Measurements from ENCODE around the gene CCL26. TPM values are rescaled to one million over a fixed set of nuclear protein-coding genes. Genes with fewer than 3 reads are reported as not detected.
A peak's percentile ranks its signal among the peaks of the same experiment; 100 is the strongest.

CCL26 gene
- total RNA-seq, 1 experiment from 2014 or later, result 0.84 TPM

GRCh38 chr7:75737856-75738603 lies 34.0 kb downstream of the CCL26 start:
- Histone ChIP-seq H3K36me3 (ENCODE audit: insufficient read depth, low read length, poor library complexity, severe bottlenecking) (no peaks in the 10 kb centered on the region), H3K27ac (ENCODE audit: low read depth, low read length, poor library complexity, severe bottlenecking) (peak overlapping the region; percentile 58), H3K4me3 (ENCODE audit: low read depth, low read length, poor library complexity, severe bottlenecking) (peak overlapping the region; percentile 78), H3K27me3 (replicated peaks; ENCODE audit: insufficient read depth, low read depth, low read length, poor library complexity) (no peaks in the 10 kb centered on the region), H3K4me1 (ENCODE audit: insufficient read depth, low read length, poor library complexity, severe bottlenecking) (peaks cover 19% of the 10 kb centered on the region), H3K9me3 (ENCODE audit: low read depth, low read length, poor library complexity, severe bottlenecking) (no peaks in the 10 kb centered on the region)
- POLR2A ChIA-PET (ENCODE audit: low non-redundant PET), result no interaction called here
- TF ChIP-seq, protein P1, sequence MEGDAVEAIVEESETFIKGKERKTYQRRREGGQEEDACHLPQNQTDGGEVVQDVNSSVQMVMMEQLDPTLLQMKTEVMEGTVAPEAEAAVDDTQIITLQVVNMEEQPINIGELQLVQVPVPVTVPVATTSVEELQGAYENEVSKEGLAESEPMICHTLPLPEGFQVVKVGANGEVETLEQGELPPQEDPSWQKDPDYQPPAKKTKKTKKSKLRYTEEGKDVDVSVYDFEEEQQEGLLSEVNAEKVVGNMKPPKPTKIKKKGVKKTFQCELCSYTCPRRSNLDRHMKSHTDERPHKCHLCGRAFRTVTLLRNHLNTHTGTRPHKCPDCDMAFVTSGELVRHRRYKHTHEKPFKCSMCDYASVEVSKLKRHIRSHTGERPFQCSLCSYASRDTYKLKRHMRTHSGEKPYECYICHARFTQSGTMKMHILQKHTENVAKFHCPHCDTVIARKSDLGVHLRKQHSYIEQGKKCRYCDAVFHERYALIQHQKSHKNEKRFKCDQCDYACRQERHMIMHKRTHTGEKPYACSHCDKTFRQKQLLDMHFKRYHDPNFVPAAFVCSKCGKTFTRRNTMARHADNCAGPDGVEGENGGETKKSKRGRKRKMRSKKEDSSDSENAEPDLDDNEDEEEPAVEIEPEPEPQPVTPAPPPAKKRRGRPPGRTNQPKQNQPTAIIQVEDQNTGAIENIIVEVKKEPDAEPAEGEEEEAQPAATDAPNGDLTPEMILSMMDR (conservative IDR thresholded peaks at IDR 0.05; ENCODE audit: low read depth, low read length), result no peak
- TF ChIP-seq EZH2 (IDR thresholded peaks at IDR 0.05; ENCODE audit: borderline replicate concordance, low read depth, low read length, poor library complexity, severe bottlenecking), result no peak
- BruUV-seq (replicated peaks), result no TSS peak
- no peak for DNase-seq (ENCODE audit: low spot score)
- CTCF ChIA-PET, result interaction anchor here (0.6 kb wide), 1 partner anchor 1573 kb away, joined by 3 read pairs; no protein-coding TSS in a partner anchor
- intact Hi-C loops (cut with micrococcal nuclease; ENCODE audit: unreplicated experiment), result no loop called here

GRCh38 chr7:75735581-75736350 lies 36.2 kb downstream of the CCL26 start:
- no peak overlapping the region for H3K27ac ChIP-seq (ENCODE audit: low read depth, low read length, poor library complexity, severe bottlenecking)
- no peak for DNase-seq (ENCODE audit: low spot score)
- H3K4me3 ChIP-seq (ENCODE audit: low read depth, low read length, poor library complexity, severe bottlenecking), result no peak overlapping the region
- no peaks in the 10 kb centered on the region for H3K27me3 ChIP-seq (replicated peaks; ENCODE audit: insufficient read depth, low read depth, low read length, poor library complexity)
- no peaks in the 10 kb centered on the region for H3K9me3 ChIP-seq (ENCODE audit: low read depth, low read length, poor library complexity, severe bottlenecking)
- ChIA-PET POLR2A (ENCODE audit: low non-redundant PET) (no interaction called here), CTCF (interaction anchor here (0.7 kb wide), 1 partner anchor 108 kb away, joined by 3 read pairs; no protein-coding TSS in a partner anchor)
- intact Hi-C loops (cut with micrococcal nuclease; ENCODE audit: unreplicated experiment), result no loop called here
- no peaks in the 10 kb centered on the region for H3K36me3 ChIP-seq (ENCODE audit: insufficient read depth, low read length, poor library complexity, severe bottlenecking)
- BruUV-seq (replicated peaks), result no TSS peak
- peaks cover 13% of the 10 kb centered on the region for H3K4me1 ChIP-seq (ENCODE audit: insufficient read depth, low read length, poor library complexity, severe bottlenecking)
- no peak for TF ChIP-seq EZH2 (IDR thresholded peaks at IDR 0.05; ENCODE audit: borderline replicate concordance, low read depth, low read length, poor library complexity, severe bottlenecking)
- TF ChIP-seq, protein P1 (conservative IDR thresholded peaks at IDR 0.05; ENCODE audit: low read depth, low read length), result no peak

DNA sequence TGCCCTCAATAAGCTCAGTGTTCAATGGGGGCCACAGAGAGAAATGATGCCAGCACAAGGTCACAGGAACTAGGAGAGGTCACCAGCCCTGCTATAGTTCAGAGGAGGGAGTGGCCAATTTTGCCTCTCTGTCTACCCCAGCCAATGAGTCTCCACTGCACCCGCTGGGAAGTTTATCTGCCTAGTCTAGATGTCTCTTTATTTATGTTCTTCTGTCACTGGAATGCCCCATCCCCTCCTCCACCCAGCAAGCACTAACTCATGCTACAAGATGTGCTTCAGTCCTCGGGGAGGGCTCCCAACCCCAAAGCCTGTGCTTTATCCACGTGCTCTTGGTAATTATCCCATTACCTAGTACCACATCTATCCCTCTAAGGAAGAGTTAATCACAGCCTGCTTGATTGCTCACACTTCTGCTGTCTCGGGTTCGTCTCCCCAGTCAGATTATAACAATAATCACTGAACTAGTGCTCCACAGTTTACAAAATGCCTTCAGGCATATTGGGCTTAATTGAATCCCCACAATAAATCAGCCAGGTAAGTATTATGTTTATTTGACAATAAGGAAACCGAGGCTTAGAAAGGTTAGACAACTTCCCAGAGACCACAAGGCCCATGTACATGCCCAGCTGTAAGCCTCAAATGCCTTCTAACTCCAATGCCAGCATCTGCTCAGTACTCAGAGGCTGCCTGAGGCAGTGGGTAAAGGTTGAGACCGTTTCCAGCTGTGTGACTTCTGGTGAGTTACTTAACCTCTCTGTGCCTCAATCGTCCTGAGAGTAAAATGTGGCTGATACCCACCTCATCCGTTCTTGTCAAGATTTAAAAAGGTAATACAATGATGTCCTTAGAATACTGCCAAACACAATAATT lies 37.2 kb downstream of the CCL26 start:
- Histone ChIP-seq H3K9me3 (ENCODE audit: low read depth, low read length, poor library complexity, severe bottlenecking) (no peaks in the 10 kb centered on the region), H3K4me3 (ENCODE audit: low read depth, low read length, poor library complexity, severe bottlenecking) (no peak overlapping the region), H3K27me3 (replicated peaks; ENCODE audit: insufficient read depth, low read depth, low read length, poor library complexity) (no peaks in the 10 kb centered on the region), H3K27ac (ENCODE audit: low read depth, low read length, poor library complexity, severe bottlenecking) (no peak overlapping the region), H3K4me1 (ENCODE audit: insufficient read depth, low read length, poor library complexity, severe bottlenecking) (peaks cover 11% of the 10 kb centered on the region), H3K36me3 (ENCODE audit: insufficient read depth, low read length, poor library complexity, severe bottlenecking) (no peaks in the 10 kb centered on the region)
- intact Hi-C loops (cut with micrococcal nuclease; ENCODE audit: unreplicated experiment), result no loop called here
- no TSS peak for BruUV-seq (replicated peaks)
- ChIA-PET CTCF (no interaction called here), POLR2A (ENCODE audit: low non-redundant PET) (no interaction called here)
- DNase-seq (ENCODE audit: low spot score), result peak; percentile 46
- TF ChIP-seq, protein P1 (conservative IDR thresholded peaks at IDR 0.05; ENCODE audit: low read depth, low read length), result no peak
